ENCODE measurements around the gene CRELD1.

CRELD1 gene

DNA sequence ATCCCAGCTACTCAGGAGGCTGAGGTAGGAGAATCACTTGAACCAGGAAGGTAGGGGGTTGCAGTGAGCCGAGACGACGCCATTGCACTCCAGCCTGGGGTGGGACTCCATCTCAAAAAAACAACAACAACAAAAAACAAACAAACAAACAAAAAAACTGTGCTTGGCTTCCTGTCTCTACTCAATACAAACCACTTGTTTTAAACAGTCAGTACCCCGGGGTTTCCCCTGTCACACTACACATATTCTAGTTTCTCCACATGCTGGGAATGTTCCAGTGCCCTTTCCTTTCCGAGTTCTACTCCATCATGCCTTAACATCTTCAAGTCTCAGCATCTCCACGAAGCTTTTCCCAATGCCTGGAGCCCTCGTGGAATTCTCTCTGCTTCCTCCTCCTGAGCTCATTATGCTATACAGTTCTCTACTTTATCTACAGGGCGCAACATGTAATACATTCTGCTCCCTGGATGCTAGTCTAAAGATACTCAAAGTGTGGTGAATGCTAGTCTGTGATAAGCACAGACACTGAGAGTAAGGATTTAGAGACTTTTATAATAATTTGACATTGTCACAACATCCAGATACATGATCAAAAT, 45.2 kb downstream of the CRELD1 start:
- TF ChIP-seq POLR2A (IDR thresholded peaks at IDR 0.05; ENCODE audit: low read depth, low read length) (no peak), POU2F2 (IDR thresholded peaks at IDR 0.05; ENCODE audit: low read depth, low read length) (no peak), PAX5 (IDR thresholded peaks at IDR 0.05; ENCODE audit: insufficient read depth, low read length, severe bottlenecking) (no peak), TAF1 (IDR thresholded peaks at IDR 0.05; ENCODE audit: low read depth, low read length) (no peak), POLR2AphosphoS5 (IDR thresholded peaks at IDR 0.05; ENCODE audit: low read depth, low read length) (no peak), SPI1 (IDR thresholded peaks at IDR 0.05; ENCODE audit: low read depth, low read length) (no peak)
- FAIRE-seq = no peak

DNA sequence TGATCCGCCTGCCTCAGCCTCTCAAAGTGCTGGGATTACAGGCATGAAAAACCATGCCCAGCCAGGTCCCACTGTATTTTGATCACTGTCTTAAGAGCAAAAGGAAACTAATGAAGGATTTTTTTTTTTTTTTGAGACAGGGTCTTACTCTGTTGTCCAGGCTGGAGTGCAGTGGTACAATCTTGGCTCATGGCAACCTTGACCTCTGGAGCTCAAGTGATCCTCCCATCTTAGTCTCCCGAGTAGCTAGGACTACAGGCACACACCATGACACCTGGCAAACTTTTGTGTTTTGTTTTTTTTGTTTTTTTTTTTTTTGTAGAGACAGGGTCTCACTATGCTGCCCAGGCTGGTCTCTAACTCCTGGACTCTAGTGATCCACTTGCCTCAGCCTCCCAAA, 46.6 kb downstream of the CRELD1 start:
- DNase-seq (ENCODE audit: insufficient read length, low spot score) = no peak
- TF ChIP-seq POU2F2 (IDR thresholded peaks at IDR 0.05; ENCODE audit: low read depth, low read length) (no peak), SPI1 (IDR thresholded peaks at IDR 0.05; ENCODE audit: low read depth, low read length) (no peak), POLR2A (IDR thresholded peaks at IDR 0.05; ENCODE audit: low read depth, low read length) (no peak), POLR2AphosphoS5 (IDR thresholded peaks at IDR 0.05; ENCODE audit: low read depth, low read length) (no peak)
- no peak for FAIRE-seq

More for the DNA sequence above, 45.2 kb downstream of the CRELD1 start:
- DNase-seq (ENCODE audit: insufficient read length, low spot score) = no peak

DNA sequence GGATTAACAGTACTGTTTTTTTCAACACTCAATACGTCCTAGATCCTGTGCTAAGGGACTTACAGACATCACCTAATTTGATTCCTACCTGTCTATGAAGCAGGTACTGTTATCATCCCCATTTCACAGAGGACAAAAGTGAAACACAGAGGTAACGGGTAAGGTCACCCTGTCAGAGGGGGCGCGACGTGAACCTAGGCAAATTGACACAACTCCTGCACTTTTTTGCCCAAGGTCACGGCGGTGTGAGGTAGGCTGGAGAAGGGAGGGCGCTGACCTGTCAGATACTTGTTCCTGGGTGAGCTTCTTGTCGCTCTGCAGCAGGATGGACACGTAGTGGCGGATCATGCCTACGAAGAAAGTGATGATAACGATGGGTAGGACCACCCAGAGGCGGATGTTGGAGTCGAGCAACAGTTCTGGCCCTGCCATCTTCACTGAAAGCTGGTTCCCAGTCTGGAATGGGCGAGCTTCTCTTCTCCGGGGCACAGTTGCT, 52.6 kb downstream of the CRELD1 start:
- TF ChIP-seq POLR2A (IDR thresholded peaks at IDR 0.05; ENCODE audit: low read depth, low read length) (no peak), PAX5 (IDR thresholded peaks at IDR 0.05; ENCODE audit: insufficient read depth, low read length, severe bottlenecking) (no peak), TAF1 (IDR thresholded peaks at IDR 0.05; ENCODE audit: low read depth, low read length) (no peak), SPI1 (IDR thresholded peaks at IDR 0.05; ENCODE audit: low read depth, low read length) (no peak), POLR2AphosphoS5 (IDR thresholded peaks at IDR 0.05; ENCODE audit: low read depth, low read length) (no peak), POU2F2 (IDR thresholded peaks at IDR 0.05; ENCODE audit: low read depth, low read length) (no peak)
- DNase-seq (ENCODE audit: insufficient read length, low spot score) (no peak), FAIRE-seq (no peak)

- TF ChIP-seq POU2F2 (IDR thresholded peaks at IDR 0.05; ENCODE audit: low read depth, low read length) (no peak), POLR2A (IDR thresholded peaks at IDR 0.05; ENCODE audit: low read depth, low read length) (no peak), SPI1 (IDR thresholded peaks at IDR 0.05; ENCODE audit: low read depth, low read length) (no peak), POLR2AphosphoS5 (IDR thresholded peaks at IDR 0.05; ENCODE audit: low read depth, low read length) (no peak), TAF1 (IDR thresholded peaks at IDR 0.05; ENCODE audit: low read depth, low read length) (no peak), PAX5 (IDR thresholded peaks at IDR 0.05; ENCODE audit: insufficient read depth, low read length, severe bottlenecking) (no peak)
- no peak for FAIRE-seq
- no peak for DNase-seq (ENCODE audit: insufficient read length, low spot score)
These were observed 60.6 kb downstream of the CRELD1 start for GRCh38 chr3:9994086-9994844.
